ENCODE measurements around the gene KRTAP10-8. TPM values are rescaled to one million over a fixed set of nuclear protein-coding genes. Genes with fewer than 3 reads are reported as not detected.
A peak's percentile ranks its signal among the peaks of the same experiment; 100 is the strongest.

Gene KRTAP10-8
- total RNA-seq, 1 donor: not detected

DNA sequence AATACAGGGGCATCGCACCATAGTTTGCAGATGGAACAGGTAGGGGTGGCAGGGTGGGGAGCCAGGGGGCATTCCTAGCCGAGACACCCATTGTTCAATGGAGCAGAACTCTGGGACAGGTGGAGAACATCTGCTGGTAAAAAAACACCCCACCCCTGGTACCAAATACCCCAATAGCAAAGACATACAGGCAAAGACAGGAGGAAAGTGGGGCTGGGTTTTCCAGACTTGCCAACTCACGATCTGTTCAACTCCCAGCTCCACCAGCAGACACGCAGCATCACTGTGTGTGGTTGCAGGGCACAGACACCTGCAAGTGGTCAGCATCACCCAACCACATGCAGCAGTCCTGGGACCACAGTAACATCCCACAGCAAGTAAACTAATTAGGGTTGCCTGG lies 328 bp upstream of the KRTAP10-8 start:
- no peak overlapping the region for H3K27ac ChIP-seq (ENCODE audit: low read depth, low read length)
- no peak for TF ChIP-seq CTCF (IDR thresholded peaks at IDR 0.05; ENCODE audit: extremely low read depth, low read depth, low read length)
- H3K9me3 ChIP-seq (ENCODE audit: low read depth, low read length): peaks cover 3% of the 10 kb centered on the region
- no peaks in the 10 kb centered on the region for H3K4me1 ChIP-seq (ENCODE audit: insufficient read depth, low read length)
- H3K4me3 ChIP-seq (ENCODE audit: insufficient read depth, low read length): no peak overlapping the region
- H3K27me3 ChIP-seq (ENCODE audit: insufficient read depth, low read length): no peaks in the 10 kb centered on the region
- no peaks in the 10 kb centered on the region for H3K79me2 ChIP-seq (ENCODE audit: insufficient read depth, low read length)
- no peak for DNase-seq (ENCODE audit: insufficient read length, low spot score, missing footprints)
- no peaks in the 10 kb centered on the region for H3K36me3 ChIP-seq (ENCODE audit: insufficient read depth, low read length)
- no peak overlapping the region for H3K4me2 ChIP-seq (ENCODE audit: insufficient read depth, low read length)
- H4K20me1 ChIP-seq (ENCODE audit: insufficient read depth, low read length): no peaks in the 10 kb centered on the region
- no peak overlapping the region for H2AFZ ChIP-seq (ENCODE audit: low read length)

- Histone ChIP-seq H3K4me1 (ENCODE audit: insufficient read depth, low read length) (no peaks in the 10 kb centered on the region), H3K4me3 (ENCODE audit: insufficient read depth, low read length) (no peak overlapping the region), H3K27me3 (ENCODE audit: insufficient read depth, low read length) (no peaks in the 10 kb centered on the region), H3K36me3 (ENCODE audit: insufficient read depth, low read length) (no peaks in the 10 kb centered on the region), H2AFZ (ENCODE audit: low read length) (no peak overlapping the region), H4K20me1 (ENCODE audit: insufficient read depth, low read length) (no peaks in the 10 kb centered on the region), H3K9me3 (ENCODE audit: low read depth, low read length) (peaks cover 3% of the 10 kb centered on the region), H3K79me2 (ENCODE audit: insufficient read depth, low read length) (no peaks in the 10 kb centered on the region), H3K27ac (ENCODE audit: low read depth, low read length) (no peak overlapping the region), H3K4me2 (ENCODE audit: insufficient read depth, low read length) (no peak overlapping the region)
- TF ChIP-seq CTCF (IDR thresholded peaks at IDR 0.05; ENCODE audit: extremely low read depth, low read depth, low read length): no peak
- peak; percentile 22 for DNase-seq (ENCODE audit: insufficient read length, low spot score, missing footprints)
Observed at GRCh38 chr21:44612669-44613229, 870 bp downstream of the KRTAP10-8 start.

DNA sequence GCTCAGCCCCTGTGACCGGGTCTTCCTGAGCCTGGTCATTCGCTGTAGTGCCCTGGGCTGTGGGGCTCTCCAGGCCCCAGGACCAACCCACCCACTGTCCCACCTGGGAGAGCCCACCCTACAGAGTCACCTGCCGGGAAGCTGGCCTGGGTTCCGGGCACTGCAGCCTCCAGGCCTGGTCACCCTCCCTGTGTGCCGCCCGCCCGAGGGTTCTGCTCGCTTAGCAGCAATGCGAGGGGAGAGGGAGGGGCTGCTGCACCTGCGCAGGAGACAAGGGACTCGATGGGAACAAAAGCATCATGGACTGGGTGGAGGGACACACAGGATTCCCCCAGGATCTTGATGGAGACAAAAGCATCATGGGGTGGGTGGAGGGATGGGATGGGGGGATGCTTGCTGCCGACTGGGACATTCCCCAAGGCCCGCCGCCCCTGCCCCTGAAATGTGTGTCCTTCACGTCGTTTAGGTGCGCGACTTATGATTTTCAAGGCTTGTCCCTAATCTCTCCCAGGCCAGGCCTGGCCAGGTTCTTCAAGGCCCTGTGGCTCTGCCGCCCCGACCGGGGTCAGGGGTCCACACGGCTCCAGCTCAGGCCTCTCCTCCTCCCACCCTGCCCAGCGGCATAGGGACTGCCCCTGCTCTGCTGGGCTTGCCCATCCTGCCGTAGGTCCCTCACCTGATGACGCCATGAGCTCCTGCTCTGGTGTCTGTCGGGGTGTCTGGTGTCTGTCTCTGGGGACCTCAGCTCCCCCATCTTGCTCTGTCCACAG lies 1.7 kb downstream of the KRTAP10-8 start:
- no peaks in the 10 kb centered on the region for H3K36me3 ChIP-seq (ENCODE audit: insufficient read depth, low read length)
- TF ChIP-seq CTCF (IDR thresholded peaks at IDR 0.05; ENCODE audit: extremely low read depth, low read depth, low read length): no peak
- no peak overlapping the region for H3K4me3 ChIP-seq (ENCODE audit: insufficient read depth, low read length)
- H3K9me3 ChIP-seq (ENCODE audit: low read depth, low read length): peaks cover 3% of the 10 kb centered on the region
- H3K27me3 ChIP-seq (ENCODE audit: insufficient read depth, low read length): no peaks in the 10 kb centered on the region
- DNase-seq (ENCODE audit: insufficient read length, low spot score, missing footprints): no peak
- no peaks in the 10 kb centered on the region for H4K20me1 ChIP-seq (ENCODE audit: insufficient read depth, low read length)
- H2AFZ ChIP-seq (ENCODE audit: low read length): no peak overlapping the region
- no peak overlapping the region for H3K27ac ChIP-seq (ENCODE audit: low read depth, low read length)
- no peaks in the 10 kb centered on the region for H3K79me2 ChIP-seq (ENCODE audit: insufficient read depth, low read length)
- H3K4me1 ChIP-seq (ENCODE audit: insufficient read depth, low read length): no peaks in the 10 kb centered on the region
- H3K4me2 ChIP-seq (ENCODE audit: insufficient read depth, low read length): no peak overlapping the region

DNA sequence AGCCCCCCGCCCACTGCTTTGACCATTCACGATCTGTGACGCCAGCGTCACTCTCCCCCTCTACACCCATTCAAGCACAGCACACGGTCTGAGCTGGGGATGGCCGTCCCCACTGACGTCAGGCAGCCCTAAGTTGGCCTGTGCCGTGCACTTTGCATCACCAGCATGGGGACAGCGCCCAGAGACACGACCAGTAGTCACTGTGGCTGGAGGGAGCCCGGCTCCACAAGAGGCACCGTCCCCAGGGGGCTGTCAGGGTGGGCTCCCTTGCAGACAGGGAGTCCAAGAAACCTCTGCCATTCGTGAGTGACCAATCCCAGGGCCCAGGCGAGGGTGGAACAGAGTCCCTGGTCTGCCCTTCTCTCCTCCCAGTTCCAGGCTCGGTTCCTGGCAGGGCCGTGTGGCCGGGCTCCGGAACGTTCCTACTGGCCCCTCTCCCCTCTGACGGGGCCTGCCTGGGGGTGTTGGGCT lies 2.3 kb downstream of the KRTAP10-8 start:
- DNase-seq (ENCODE audit: insufficient read length, low spot score, missing footprints): no peak
- TF ChIP-seq CTCF (IDR thresholded peaks at IDR 0.05; ENCODE audit: extremely low read depth, low read depth, low read length): no peak

More for the DNA sequence above, 2.3 kb downstream of the KRTAP10-8 start:
- no peaks in the 10 kb centered on the region for H3K36me3 ChIP-seq (ENCODE audit: insufficient read depth, low read length)
- no peak overlapping the region for H3K4me3 ChIP-seq (ENCODE audit: insufficient read depth, low read length)
- no peaks in the 10 kb centered on the region for H3K27me3 ChIP-seq (ENCODE audit: insufficient read depth, low read length)
- H2AFZ ChIP-seq (ENCODE audit: low read length): no peak overlapping the region
- H3K79me2 ChIP-seq (ENCODE audit: insufficient read depth, low read length): no peaks in the 10 kb centered on the region
- H4K20me1 ChIP-seq (ENCODE audit: insufficient read depth, low read length): no peaks in the 10 kb centered on the region
- H3K4me2 ChIP-seq (ENCODE audit: insufficient read depth, low read length): no peak overlapping the region
- H3K27ac ChIP-seq (ENCODE audit: low read depth, low read length): no peak overlapping the region
- peaks cover 3% of the 10 kb centered on the region for H3K9me3 ChIP-seq (ENCODE audit: low read depth, low read length)
- no peaks in the 10 kb centered on the region for H3K4me1 ChIP-seq (ENCODE audit: insufficient read depth, low read length)

Data from osteoblast (primary cell).